ENCODE results near the gene LLGL2.

DNA sequence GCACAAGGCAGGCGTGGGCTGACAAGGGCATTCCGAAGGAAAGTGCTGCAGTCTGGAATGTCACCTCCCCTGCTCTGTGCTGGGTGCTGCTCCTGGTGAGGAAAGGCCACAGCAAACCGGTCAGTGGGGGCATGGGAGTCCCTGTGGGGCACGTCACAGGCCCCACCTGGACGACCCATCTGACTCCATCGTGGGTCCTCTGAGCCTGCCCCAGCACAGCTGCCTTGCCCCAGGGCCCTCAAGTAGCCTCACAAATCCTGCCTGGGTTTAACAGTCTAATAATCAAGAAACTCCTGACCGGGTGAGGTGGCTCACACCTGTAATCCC is 59.3 kb downstream of the LLGL2 start:
- TF ChIP-seq, protein P1, sequence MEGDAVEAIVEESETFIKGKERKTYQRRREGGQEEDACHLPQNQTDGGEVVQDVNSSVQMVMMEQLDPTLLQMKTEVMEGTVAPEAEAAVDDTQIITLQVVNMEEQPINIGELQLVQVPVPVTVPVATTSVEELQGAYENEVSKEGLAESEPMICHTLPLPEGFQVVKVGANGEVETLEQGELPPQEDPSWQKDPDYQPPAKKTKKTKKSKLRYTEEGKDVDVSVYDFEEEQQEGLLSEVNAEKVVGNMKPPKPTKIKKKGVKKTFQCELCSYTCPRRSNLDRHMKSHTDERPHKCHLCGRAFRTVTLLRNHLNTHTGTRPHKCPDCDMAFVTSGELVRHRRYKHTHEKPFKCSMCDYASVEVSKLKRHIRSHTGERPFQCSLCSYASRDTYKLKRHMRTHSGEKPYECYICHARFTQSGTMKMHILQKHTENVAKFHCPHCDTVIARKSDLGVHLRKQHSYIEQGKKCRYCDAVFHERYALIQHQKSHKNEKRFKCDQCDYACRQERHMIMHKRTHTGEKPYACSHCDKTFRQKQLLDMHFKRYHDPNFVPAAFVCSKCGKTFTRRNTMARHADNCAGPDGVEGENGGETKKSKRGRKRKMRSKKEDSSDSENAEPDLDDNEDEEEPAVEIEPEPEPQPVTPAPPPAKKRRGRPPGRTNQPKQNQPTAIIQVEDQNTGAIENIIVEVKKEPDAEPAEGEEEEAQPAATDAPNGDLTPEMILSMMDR (IDR thresholded peaks at IDR 0.05) = no peak
- TF ChIP-seq POLR2A (IDR thresholded peaks at IDR 0.05) = no peak

All from thyroid gland (tissue), 4 donors.